SHP77 (cell line): ENCODE data around the gene C1QL1.
A peak's percentile ranks its signal among the peaks of the same experiment; 100 is the strongest.

Experiments used
- DNase-seq, 2 experiments: peaks; one replicate each; lab custom pipeline; 2025; lab: John Stamatoyannopoulos, UW

Gene C1QL1

DNA sequence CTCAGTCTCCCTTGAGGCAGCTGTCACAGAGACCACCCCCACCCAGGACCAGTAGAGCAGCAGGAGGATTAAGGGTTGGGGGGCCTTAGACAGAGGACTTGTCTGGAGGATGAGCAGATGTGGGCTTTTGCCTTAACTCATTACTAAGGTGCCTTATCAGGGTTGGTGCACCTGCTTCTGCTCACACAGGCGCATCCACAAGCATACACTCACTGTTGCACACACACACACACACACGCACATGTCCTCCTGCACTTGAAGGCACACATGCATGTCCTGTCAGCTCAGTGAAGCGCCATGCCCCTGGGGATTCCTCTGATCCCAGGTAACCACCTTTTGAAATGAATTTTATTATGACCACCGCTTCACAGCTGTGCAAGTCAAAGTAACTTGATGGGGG, 54.0 kb downstream of the C1QL1 start:
- DNase-seq, result no peak

DNA sequence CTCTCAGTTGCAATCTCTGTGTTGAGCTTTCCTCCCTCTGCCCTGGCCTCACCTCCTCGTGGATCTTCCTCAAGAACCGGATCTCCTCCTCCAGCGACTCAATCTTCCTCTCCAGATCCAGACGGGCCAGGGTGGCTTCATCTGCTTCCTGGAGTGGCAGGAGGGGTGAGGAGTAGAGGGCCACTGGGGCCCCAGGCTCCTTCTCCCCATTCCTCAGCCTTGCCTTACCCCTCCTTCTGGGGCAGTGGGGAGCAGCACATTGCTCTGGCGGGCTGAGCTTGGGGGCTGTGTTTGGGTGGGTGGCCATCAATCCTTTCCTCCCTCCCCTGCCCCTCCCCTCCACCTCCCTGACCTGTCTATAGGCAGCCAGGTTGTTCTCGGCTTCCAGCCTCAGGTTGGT, 54.4 kb downstream of the C1QL1 start:
- no peak for DNase-seq

DNA sequence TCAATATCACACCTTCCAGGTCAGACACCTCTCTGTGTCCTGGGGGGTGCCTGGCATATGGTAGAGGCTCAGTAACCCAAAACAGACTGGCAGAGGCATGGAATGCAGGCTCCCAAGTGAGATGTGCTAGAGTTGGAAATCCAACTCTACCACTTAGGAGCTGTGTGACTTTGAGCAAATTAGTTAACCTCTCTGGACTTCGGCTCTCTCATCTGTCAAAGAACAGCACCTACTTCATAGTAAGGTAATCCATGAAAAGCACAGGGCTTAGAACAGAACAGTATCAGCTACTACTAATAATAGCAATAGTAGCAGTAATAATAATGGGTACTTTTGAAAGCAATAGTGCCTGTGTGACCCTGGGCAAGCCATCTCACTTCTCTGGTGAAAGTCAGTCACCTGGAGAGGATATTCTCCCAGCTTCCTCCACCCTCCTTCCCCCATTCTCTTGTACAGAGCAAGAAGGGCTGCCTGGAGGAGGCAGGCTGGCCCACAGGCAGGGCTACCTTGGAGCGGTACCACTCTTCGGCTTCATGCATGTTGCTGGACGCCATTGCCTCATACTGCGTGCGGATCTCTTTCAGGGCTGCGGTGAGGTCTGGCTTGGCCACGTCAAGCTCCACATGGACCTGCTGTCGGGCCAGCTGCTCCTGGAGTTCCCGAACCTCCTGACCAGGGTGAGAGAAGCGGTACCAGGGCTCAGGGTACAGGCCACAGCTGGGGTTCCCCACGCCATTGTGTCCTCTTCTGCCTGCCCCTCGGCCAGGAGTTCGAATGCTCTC, 55.1 kb downstream of the C1QL1 start:
- no peak for DNase-seq

DNA sequence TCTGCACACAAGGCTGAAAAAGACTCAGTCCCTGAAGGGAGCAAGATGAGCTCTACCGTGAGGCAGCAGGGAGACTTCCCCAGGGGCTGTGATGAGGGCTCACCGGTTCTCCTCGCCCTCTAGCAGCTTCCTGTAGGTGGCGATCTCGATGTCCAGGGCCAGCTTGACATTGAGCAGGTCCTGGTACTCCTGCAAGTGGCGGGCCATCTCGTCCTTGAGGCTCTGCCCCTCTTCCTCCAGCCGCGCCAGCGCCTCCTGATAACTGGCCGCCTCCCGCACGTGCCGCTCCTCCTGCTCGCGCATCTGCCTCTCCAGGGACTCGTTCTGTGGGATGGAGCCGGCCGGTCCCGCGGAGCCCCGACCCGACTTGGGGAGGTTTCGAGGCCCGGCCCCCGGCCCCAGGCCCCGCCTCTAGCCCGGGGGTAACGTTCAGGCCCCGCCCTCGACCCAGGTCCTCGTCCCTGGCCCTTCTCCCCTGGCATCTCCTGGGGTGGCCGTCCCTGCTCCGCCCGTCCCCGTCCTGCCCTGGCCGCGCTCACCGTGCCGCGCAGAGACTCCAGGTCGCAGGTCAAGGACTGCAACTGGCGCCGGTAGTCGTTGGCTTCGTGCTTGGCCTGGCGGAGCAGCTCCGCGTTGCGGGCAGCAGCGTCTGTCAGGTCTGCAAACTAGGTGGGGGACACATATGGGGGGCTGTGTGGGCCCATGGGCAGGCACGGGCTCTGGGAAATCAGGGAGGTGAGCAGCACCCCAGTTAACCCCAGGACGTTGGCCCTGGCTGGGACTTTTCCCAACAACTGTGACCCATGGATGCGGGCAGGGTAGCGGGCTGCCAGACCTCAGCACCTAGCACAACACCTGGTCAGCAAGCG, 56.7 kb downstream of the C1QL1 start:
- DNase-seq, result peak; percentile 54

DNA sequence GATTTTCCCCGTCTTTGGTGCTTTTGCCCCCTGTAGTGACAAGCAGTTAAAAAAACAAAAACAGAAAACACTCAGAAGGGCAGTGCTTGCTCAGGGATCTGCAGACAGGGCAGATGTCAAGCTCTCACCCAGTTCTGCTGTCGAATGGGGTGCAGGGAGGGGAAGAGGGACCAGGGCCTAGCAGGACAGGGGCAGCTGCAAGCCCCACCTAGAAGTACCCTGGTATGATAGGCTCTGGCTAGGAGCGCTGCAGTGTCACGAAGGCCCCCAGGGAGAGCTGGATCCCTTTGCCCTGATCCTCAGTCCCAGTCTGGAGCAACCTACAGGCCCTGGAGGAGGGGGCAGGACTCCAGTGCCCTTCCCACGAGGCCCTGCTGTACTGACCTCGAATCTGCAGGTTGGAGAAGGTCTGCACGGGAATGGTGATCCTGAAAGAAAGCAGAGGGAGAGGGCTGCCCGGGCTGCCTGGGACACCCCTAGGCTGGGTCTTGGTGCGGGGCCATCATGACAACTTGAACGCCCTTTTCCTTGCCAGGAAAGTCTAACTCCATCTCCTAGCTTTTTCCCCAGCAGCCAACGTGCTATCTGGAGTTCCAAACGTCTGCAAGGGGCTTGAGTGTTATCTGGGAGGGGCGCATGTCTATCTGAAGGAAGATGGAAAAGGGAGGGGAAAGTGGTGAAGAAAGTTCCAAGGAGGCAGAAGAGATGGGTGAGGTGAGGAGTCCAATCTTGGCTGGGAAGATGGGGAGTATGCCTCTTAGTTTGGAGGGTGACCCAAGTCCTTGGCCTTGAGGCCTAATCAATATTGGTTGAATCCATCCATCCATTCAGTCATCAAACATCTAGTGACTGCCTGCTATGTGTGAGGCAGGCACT, 57.6 kb downstream of the C1QL1 start:
- DNase-seq, result no peak
